Measurements from ENCODE around the gene HOMER2.

Gene HOMER2

DNA sequence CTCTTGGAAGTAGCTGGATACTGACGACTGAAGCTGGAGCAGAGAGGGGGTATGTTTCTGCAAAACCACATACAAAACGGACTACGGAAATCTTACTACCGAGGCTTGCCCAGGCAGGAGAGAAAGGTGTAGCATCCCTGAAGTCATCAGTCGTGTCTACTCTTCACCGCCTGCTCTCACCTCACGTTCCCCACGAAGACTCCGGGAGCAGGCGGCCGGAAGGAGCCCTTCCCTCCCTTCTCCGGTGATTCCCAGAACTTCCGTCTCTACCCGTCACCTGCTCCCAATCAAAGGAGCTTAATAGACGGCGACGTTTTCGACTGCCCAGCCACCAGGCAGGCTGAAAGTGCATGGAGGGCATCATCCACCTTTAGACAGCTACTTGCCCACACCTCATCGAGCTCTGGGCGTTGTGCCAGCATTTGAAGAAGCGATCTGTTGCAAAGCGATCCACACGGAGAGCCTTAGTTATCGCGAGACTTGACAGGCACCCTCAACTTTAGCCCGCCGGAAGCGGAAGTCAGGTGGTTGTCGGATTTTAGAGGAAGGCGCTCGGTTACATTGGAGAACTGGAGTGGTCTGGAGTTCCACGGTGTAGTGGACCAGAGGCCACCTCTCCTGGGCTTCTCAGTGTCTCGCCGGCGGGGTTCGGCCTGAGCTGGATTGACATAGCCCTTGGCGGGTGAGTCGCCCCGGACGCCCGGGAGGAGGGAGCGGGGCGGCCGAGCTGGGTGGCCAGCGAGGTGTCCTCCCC is 33.3 kb upstream of the HOMER2 start, which contains the start of gene RAMAC:
Gene RAMAC, plus strand, starts transcription at position 523 of the 754 bp plus-strand sequence. CDS start 2,809 bp downstream, outside the sequence.
- TF ChIP-seq OSR1 (CRISPR knock-in tag; IDR thresholded peaks at IDR 0.05) (0 out of 2 replicates have a peak, but pooled peaks have one; percentile 71), BACH2 (CRISPR knock-in tag; IDR thresholded peaks at IDR 0.05; ENCODE audit: borderline replicate concordance) (no peak), PPARA (CRISPR knock-in tag; IDR thresholded peaks at IDR 0.05; ENCODE audit: borderline replicate concordance) (no peak), ZFP3 (CRISPR knock-in tag; IDR thresholded peaks at IDR 0.05) (peak; percentile 67; the same call in 1 of the 2 replicates), SNAI2 (CRISPR knock-in tag; IDR thresholded peaks at IDR 0.05) (peak; percentile 79; the same call in 1 of the 2 replicates), CREB5 (CRISPR knock-in tag; IDR thresholded peaks at IDR 0.05; ENCODE audit: low read depth) (no peak)
- TF ChIP-seq, protein P1, sequence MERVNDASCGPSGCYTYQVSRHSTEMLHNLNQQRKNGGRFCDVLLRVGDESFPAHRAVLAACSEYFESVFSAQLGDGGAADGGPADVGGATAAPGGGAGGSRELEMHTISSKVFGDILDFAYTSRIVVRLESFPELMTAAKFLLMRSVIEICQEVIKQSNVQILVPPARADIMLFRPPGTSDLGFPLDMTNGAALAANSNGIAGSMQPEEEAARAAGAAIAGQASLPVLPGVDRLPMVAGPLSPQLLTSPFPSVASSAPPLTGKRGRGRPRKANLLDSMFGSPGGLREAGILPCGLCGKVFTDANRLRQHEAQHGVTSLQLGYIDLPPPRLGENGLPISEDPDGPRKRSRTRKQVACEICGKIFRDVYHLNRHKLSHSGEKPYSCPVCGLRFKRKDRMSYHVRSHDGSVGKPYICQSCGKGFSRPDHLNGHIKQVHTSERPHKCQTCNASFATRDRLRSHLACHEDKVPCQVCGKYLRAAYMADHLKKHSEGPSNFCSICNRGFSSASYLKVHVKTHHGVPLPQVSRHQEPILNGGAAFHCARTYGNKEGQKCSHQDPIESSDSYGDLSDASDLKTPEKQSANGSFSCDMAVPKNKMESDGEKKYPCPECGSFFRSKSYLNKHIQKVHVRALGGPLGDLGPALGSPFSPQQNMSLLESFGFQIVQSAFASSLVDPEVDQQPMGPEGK (CRISPR knock-in tag; IDR thresholded peaks at IDR 0.05; ENCODE audit: borderline replicate concordance): no peak

GRCh38 chr15:82980981-82981380 is 28.5 kb upstream of the HOMER2 start:
- ATAC-seq: no peak
- TF ChIP-seq TCF4 (CRISPR knock-in tag; IDR thresholded peaks at IDR 0.05; ENCODE audit: borderline replicate concordance) (no peak), ZFP3 (CRISPR knock-in tag; IDR thresholded peaks at IDR 0.05) (no peak), ISL1 (CRISPR knock-in tag; IDR thresholded peaks at IDR 0.05) (no peak), TOX (CRISPR knock-in tag; IDR thresholded peaks at IDR 0.05; ENCODE audit: borderline replicate concordance) (no peak), CSDC2 (CRISPR knock-in tag; IDR thresholded peaks at IDR 0.05) (no peak)
- TF ChIP-seq, protein P2, sequence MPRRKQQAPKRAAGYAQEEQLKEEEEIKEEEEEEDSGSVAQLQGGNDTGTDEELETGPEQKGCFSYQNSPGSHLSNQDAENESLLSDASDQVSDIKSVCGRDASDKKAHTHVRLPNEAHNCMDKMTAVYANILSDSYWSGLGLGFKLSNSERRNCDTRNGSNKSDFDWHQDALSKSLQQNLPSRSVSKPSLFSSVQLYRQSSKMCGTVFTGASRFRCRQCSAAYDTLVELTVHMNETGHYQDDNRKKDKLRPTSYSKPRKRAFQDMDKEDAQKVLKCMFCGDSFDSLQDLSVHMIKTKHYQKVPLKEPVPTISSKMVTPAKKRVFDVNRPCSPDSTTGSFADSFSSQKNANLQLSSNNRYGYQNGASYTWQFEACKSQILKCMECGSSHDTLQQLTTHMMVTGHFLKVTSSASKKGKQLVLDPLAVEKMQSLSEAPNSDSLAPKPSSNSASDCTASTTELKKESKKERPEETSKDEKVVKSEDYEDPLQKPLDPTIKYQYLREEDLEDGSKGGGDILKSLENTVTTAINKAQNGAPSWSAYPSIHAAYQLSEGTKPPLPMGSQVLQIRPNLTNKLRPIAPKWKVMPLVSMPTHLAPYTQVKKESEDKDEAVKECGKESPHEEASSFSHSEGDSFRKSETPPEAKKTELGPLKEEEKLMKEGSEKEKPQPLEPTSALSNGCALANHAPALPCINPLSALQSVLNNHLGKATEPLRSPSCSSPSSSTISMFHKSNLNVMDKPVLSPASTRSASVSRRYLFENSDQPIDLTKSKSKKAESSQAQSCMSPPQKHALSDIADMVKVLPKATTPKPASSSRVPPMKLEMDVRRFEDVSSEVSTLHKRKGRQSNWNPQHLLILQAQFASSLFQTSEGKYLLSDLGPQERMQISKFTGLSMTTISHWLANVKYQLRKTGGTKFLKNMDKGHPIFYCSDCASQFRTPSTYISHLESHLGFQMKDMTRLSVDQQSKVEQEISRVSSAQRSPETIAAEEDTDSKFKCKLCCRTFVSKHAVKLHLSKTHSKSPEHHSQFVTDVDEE (CRISPR knock-in tag; IDR thresholded peaks at IDR 0.05): no peak

More for the DNA sequence above, 33.3 kb upstream of the HOMER2 start, which contains the start of gene RAMAC:
- peak; percentile 98 for ATAC-seq

DNA sequence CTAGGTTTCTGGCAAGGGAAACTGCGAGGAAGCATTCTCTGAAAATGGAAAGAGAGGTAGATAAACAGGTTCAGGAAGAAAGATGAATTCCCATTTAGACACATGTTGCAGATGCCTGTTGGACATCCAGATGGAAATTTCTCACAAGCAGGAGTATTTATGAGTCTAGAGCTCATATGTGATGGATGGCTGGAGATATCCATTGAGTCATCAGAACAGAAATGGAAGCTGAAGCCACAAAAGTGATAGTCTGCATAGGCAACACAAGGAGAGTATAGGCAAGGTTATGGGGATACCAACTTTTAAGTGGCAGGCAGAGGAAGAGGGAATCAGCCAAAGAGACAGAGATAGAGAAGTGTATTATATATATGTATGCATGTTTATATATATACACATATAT is 27.2 kb upstream of the HOMER2 start:
- TF ChIP-seq ISL1 (CRISPR knock-in tag; IDR thresholded peaks at IDR 0.05) (no peak), ESRRG (CRISPR knock-in tag; IDR thresholded peaks at IDR 0.05) (no peak), ZFP30 (CRISPR knock-in tag; IDR thresholded peaks at IDR 0.05) (no peak), RARB (CRISPR knock-in tag; IDR thresholded peaks at IDR 0.05) (no peak), OSR1 (CRISPR knock-in tag; IDR thresholded peaks at IDR 0.05) (no peak)
- ATAC-seq: no peak

GRCh38 chr15:82978438-82978837 is 25.9 kb upstream of the HOMER2 start:
- no peak for TF ChIP-seq ARNTL (CRISPR knock-in tag; IDR thresholded peaks at IDR 0.05; ENCODE audit: borderline replicate concordance, low read depth)
- TF ChIP-seq SNAI2 (CRISPR knock-in tag; IDR thresholded peaks at IDR 0.05): no peak
- no peak for TF ChIP-seq CREB5 (CRISPR knock-in tag; IDR thresholded peaks at IDR 0.05; ENCODE audit: low read depth)
- no peak for TF ChIP-seq CSDC2 (CRISPR knock-in tag; IDR thresholded peaks at IDR 0.05)
- TF ChIP-seq, protein P1 (CRISPR knock-in tag; IDR thresholded peaks at IDR 0.05; ENCODE audit: borderline replicate concordance): no peak
- ATAC-seq: no peak

Measured in SK-N-SH treated with all-trans-retinoic acid at 6 μM for 48 hours (cell line).